Psoas muscle (tissue), 8 donors: ENCODE data around the gene ADCY10. TPM values are rescaled to one million over a fixed set of nuclear protein-coding genes. Genes with fewer than 3 reads are reported as not detected.
A peak's percentile ranks its signal among the peaks of the same experiment; 100 is the strongest.

Experiments used
- ATAC-seq, 4 donors: fragments of 200-7000 bp; cut with Tn5 transposase; one replicate each; pipeline ENCODE4 v1.9.1; 2020; ENCODE audit warnings: moderate library complexity in 3 of 4, mild to moderate bottlenecking in 2 of 4
- DNase-seq, 2 donors: peaks; one replicate each; pipeline ENCODE4 v3.0.0-alpha.2; 2020
- H3K27ac ChIP-seq: fragments of 200-600 bp; one replicate; pipeline ENCODE4 v1.8.0; 2022
- H3K27me3 ChIP-seq, 3 donors: fragments of 200-600 bp in 1 of 3; one replicate each; pipeline versions ENCODE4 v1.6.1 to v1.8.0; 2013 to 2022; ENCODE audit warnings: low read length in 2 of 3, mild to moderate bottlenecking in 2 of 3, moderate library complexity in 1 of 3; ENCODE audit not compliant: insufficient read depth in 3 of 3
- H3K36me3 ChIP-seq, 2 donors: fragments of 200-600 bp in 1 of 2; one replicate each; pipeline versions ENCODE4 v1.6.1 to v1.8.0; 2013 to 2022; ENCODE audit warnings: low read depth in 1 of 2, mild to moderate bottlenecking in 1 of 2, moderate library complexity in 1 of 2; ENCODE audit not compliant: insufficient read depth in 1 of 2
- H3K4me1 ChIP-seq: fragments of 200-600 bp; one replicate; pipeline ENCODE4 v1.8.0; 2022
- H3K4me3 ChIP-seq: fragments of 200-600 bp; one replicate; pipeline ENCODE4 v1.8.0; 2022; ENCODE audit warnings: mild to moderate bottlenecking
- H3K9me3 ChIP-seq: fragments of 200-600 bp; one replicate; pipeline ENCODE4 v1.8.0; 2022
- WGBS, 3 donors: extraction: QIAGEN DNeasy Blood & Tissue Kit; methylation state at CpG; one replicate each; pipeline versions ENCODE4 v1.1.6 to v1.1.7; 2013; 5-methylcytosine and 5-hydroxymethylcytosine counted together
- intact Hi-C, 2 donors: fragments of 100-400 bp; cut with DNase I; formaldehyde crosslinking; loops; one replicate each; pipeline versions ENCODE4 v1.11.0 to v1.14.2; 2022
- polyA plus RNA-seq, 3 donors: library from polyadenylated mRNA; stranded (reverse); fragments of 200-250 nt; gene quantifications; one replicate each; pipeline ENCODE4 v1.2.3, GENCODE V29; 2013
- total RNA-seq, 4 donors: library from RNA; stranded (reverse); fragmentation: NEBNext Ultra II Directional in 2 of 4; extraction: Animal tissue kit (Norgen Biotek cat#: 25700) in 2 of 4; gene quantifications; one replicate each; pipeline versions ENCODE4 v1.2.1 to v1.2.4, GENCODE V29; 2021 to 2023
- TF ChIP-seq, protein P1 (sequence below): fragments of 200-600 bp; IDR thresholded peaks from one replicate; pipeline ENCODE4 v1.8.0; 2022; ENCODE audit warnings: antibody characterized with exemption
- donor health status: healthy with polysubstance abuse.
- donor health status: DM: no; HTN: no; CAD: no; lungs with moderate emphysema.
- donor health status: Bipolar disorder and iron deficiency.
- donor health status: healthy.
- donor health status: DM: yes; HTN: yes; CAD: no.
- donor health status: DM: no; HTN: no; CAD: no.
- donor health status: DM: no; HTN: no; CAD: no.
- donor health status: DM: yes; HTN: yes; CAD: no.

The ADCY10 gene
- total and polyA plus RNA-seq, 7 donors, result 0.01 to 0.54 (median 0.17) TPM

DNA sequence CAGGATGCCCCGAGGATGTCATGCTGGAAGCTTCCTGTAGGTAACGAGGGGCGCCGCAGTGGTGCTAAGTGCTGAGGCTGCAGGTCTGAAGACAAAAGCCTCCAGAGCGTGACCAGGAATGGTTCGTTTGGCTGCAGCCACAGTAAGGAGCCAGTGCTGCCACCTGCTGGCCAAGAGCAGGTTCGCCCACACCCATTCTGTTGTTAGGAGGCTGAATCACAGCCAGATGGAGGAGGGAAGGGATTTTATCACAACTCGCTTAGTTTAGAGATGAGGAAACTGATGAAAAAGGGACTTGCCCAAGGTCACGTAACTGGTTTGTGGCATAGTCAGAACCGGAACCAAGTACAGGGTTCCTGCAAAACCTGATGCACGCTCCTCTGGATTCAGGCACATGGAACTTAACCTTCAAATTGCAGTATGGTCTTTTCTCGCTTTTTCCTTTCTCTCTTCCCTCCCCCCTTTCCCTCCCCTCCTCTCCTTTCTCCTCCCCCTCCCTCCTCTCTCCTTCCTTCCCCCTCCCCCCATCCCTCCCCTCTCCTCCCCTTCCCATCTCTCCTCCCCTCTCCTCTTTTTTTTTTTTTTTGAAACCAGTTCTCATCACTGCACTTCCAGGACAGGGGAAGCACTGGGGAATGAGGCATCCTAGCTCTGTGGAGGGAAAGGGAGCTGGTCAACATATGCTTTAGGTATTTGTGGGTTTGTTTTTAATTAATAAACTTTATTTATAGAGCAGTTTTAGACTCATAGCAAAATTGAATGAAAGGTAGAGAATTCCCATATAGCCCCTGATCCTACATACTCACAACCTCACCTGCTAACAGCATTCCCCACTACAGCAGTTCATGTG, 110.4 kb downstream of the ADCY10 start:
- intact Hi-C loops, result loop anchor here (2.0 to 10.0 kb wide), 3 partner anchors 89 to 209 kb away; no protein-coding TSS in a partner anchor
- peak overlapping the region; percentile 29 for H3K4me3 ChIP-seq

DNA sequence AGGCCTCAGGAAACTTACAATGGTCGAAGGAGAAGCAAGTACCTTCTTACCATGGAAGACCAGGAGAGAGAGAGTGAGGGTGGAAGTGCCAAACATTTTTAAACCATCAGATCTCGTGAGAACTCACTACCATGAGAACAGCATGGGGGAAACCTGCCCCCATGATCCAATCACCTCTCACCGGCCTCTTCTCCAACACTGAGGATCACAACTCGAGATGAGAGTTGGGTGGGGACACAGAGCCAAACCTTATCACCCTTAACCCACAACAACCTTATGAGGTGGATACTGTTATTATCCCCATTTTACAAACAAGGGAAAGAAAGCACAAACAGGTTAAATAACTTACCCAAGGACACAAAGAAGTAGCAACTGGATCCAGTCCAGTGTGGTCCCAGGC, 111.7 kb downstream of the ADCY10 start:
- 93 to 95% (median 94%) methylated on average over 4 of the region's 4 CpGs for WGBS, 3 donors
- Histone ChIP-seq H3K27me3 (no peaks in the 10 kb centered on the region), H3K4me3 (no peak overlapping the region), H3K4me1 (peaks cover 9% of the 10 kb centered on the region), H3K9me3 (no peaks in the 10 kb centered on the region), H3K27ac (no peak overlapping the region), H3K36me3 (no peaks in the 10 kb centered on the region)
- TF ChIP-seq, protein P1, sequence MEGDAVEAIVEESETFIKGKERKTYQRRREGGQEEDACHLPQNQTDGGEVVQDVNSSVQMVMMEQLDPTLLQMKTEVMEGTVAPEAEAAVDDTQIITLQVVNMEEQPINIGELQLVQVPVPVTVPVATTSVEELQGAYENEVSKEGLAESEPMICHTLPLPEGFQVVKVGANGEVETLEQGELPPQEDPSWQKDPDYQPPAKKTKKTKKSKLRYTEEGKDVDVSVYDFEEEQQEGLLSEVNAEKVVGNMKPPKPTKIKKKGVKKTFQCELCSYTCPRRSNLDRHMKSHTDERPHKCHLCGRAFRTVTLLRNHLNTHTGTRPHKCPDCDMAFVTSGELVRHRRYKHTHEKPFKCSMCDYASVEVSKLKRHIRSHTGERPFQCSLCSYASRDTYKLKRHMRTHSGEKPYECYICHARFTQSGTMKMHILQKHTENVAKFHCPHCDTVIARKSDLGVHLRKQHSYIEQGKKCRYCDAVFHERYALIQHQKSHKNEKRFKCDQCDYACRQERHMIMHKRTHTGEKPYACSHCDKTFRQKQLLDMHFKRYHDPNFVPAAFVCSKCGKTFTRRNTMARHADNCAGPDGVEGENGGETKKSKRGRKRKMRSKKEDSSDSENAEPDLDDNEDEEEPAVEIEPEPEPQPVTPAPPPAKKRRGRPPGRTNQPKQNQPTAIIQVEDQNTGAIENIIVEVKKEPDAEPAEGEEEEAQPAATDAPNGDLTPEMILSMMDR, result no peak
- DNase-seq (no peak), ATAC-seq (no peak)
- intact Hi-C loops, result loop anchor here (2.0 to 10.0 kb wide), 3 partner anchors 87 to 207 kb away; no protein-coding TSS in a partner anchor

More for the DNA sequence above, 110.4 kb downstream of the ADCY10 start:
- DNase-seq, result peak; percentile 92 to 95
- Histone ChIP-seq H3K4me1 (peaks cover 3% of the 10 kb centered on the region), H3K27ac (no peak overlapping the region), H3K27me3 (no peaks in the 10 kb centered on the region), H3K9me3 (no peaks in the 10 kb centered on the region), H3K36me3 (no peaks in the 10 kb centered on the region)
- peak; percentile 97 to 99 (median 98) for ATAC-seq
- WGBS, 3 donors, result 14 to 17% (median 16%) methylated on average over 12 of the region's 12 CpGs
- TF ChIP-seq, protein P1, result peak; percentile 96

DNA sequence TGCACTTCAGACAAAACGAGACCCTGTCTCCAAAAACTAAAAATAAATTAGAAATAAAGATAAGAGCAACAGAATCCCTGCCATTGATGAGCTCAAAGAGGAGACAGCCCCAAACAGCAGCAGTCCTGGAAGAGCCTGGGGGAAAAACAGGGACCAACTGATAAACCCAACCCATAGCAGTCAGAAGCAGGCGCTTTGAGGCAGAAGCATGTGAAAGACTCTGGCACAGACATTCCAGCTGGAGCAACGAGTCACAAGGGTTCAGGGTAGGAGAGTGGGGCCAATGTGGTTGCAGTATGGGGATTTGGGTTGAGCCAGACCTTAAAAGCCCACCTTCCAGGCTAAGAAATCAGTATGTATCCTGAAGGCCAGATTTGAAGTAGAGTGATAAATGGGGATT, 113.7 kb downstream of the ADCY10 start:
- Histone ChIP-seq H3K27ac (no peak overlapping the region), H3K27me3 (no peaks in the 10 kb centered on the region), H3K4me1 (peaks cover 22% of the 10 kb centered on the region), H3K36me3 (no peaks in the 10 kb centered on the region), H3K9me3 (no peaks in the 10 kb centered on the region), H3K4me3 (no peak overlapping the region)
- TF ChIP-seq, protein P1, result no peak
- intact Hi-C loops, result loop anchor here (10.0 kb wide), 2 partner anchors 195 to 205 kb away; no protein-coding TSS in a partner anchor
- WGBS, 3 donors, result 70 to 78% (median 73%) methylated on average over 3 of the region's 3 CpGs
- DNase-seq, result no peak
- no peak for ATAC-seq

DNA sequence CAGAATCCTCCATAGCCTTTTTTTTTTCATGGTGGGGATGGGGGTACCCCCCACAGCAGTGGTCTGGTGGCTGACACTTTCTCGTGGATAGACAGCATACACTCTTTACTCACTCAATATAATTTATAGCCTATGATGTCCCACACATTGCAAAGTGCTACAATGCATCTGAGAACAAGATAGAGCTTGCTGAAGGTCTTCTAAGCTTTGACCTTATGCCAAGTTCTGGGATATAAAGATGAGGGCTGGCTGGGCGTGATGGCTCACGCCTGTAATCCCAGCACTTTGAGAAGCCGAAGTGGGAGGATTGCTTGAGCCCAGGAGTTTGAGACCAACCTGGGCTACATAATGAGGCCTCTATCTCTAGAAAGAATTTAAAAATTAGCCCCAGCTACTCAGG, 114.2 kb downstream of the ADCY10 start:
- intact Hi-C loops, result loop anchor here (5.0 to 10.0 kb wide), 3 partner anchors 77 to 205 kb away; partner anchors contain the start of gene MPZL1 (in 1 of the 2)
- WGBS, 3 donors, result 62 to 90% (median 64%) methylated on average over 4 of the region's 4 CpGs
- TF ChIP-seq, protein P1, result no peak
- Histone ChIP-seq H3K36me3 (no peaks in the 10 kb centered on the region), H3K4me1 (peaks cover 22% of the 10 kb centered on the region), H3K27ac (no peak overlapping the region), H3K9me3 (no peaks in the 10 kb centered on the region), H3K27me3 (no peaks in the 10 kb centered on the region), H3K4me3 (no peak overlapping the region)
- DNase-seq (no peak), ATAC-seq (no peak)
